Erythroblast (primary cell): ENCODE data around the gene GGCX.

Experiments used
- GATA1 ChIP-seq: IDR thresholded peaks from 2 replicates; pipeline ENCODE4 v1.6.1; 2011; ENCODE audit warnings: low read depth, mild to moderate bottlenecking, control low read depth, low read length, moderate library complexity
- POLR2A ChIP-seq: IDR thresholded peaks from 2 replicates; pipeline ENCODE4 v1.6.1; 2011; ENCODE audit warnings: mild to moderate bottlenecking, low read length

- TF ChIP-seq POLR2A: no peak
- TF ChIP-seq GATA1: no peak
These were observed 56.5 kb downstream of the GGCX start for GRCh38 chr2:85504778-85505261.
